GM23338 (cell line): ENCODE results near the gene DLG2. TPM values are rescaled to one million over a fixed set of nuclear protein-coding genes. Genes with fewer than 3 reads are reported as not detected.
A peak's percentile ranks its signal among the peaks of the same experiment; 100 is the strongest.

Source experiments
- ATAC-seq: fragments of 200-7000 bp; cut with Tn5 transposase; 3 replicates; pipeline ENCODE4 v1.9.1; 2020
- DNase-seq: peaks from one replicate; pipeline ENCODE4 v3.0.0-alpha.2; 2015; ENCODE audit warnings: low spot score
- H2AFZ ChIP-seq: fragments of 200-600 bp; sonication (generic); 2 replicates; pipeline ENCODE4 v1.8.0; 2016; ENCODE audit warnings: antibody characterized with exemption, mild to moderate bottlenecking, moderate library complexity
- H3F3A ChIP-seq: fragments of 200-600 bp; sonication (generic); replicated peaks from 2 replicates; pipeline ENCODE4 v1.8.0; 2017; ENCODE audit warnings: antibody characterized with exemption, mixed run types, low read depth
- H3K27ac ChIP-seq: fragments of 200-600 bp; sonication (generic); 2 replicates; pipeline ENCODE4 v1.6.1; 2016; ENCODE audit warnings: low read depth
- H3K27me3 ChIP-seq: fragments of 200-600 bp; sonication (generic); 2 replicates; pipeline ENCODE4 v1.8.0; 2016; ENCODE audit warnings: mild to moderate bottlenecking, mixed run types, moderate library complexity; ENCODE audit not compliant: insufficient read depth
- H3K36me3 ChIP-seq: fragments of 200-600 bp; sonication (generic); 2 replicates; pipeline ENCODE4 v1.8.0; 2016; ENCODE audit warnings: mild to moderate bottlenecking; ENCODE audit not compliant: insufficient read depth
- H3K4me1 ChIP-seq: fragments of 200-600 bp; sonication (generic); 2 replicates; pipeline ENCODE4 v1.8.0; 2016; ENCODE audit warnings: mild to moderate bottlenecking, moderate library complexity; ENCODE audit not compliant: insufficient read depth
- H3K4me2 ChIP-seq: fragments of 200-600 bp; sonication (generic); 2 replicates; pipeline ENCODE4 v1.7.1; 2017; ENCODE audit warnings: mixed run types
- H3K4me3 ChIP-seq: fragments of 200-600 bp; sonication (generic); 2 replicates; pipeline ENCODE4 v1.6.1; 2016; ENCODE audit warnings: mixed run types
- H3K79me2 ChIP-seq: fragments of 200-600 bp; sonication (generic); replicated peaks from 2 replicates; pipeline ENCODE4 v1.8.0; 2017; ENCODE audit warnings: mild to moderate bottlenecking; ENCODE audit not compliant: insufficient read depth
- H3K9me2 ChIP-seq: fragments of 200-600 bp; sonication (generic); 2 replicates; pipeline ENCODE4 v1.8.0; 2017; ENCODE audit not compliant: insufficient read depth
- H4K20me1 ChIP-seq: fragments of 200-600 bp; sonication (generic); replicated peaks from 2 replicates; pipeline ENCODE4 v1.8.0; 2017; ENCODE audit warnings: mild to moderate bottlenecking; ENCODE audit not compliant: insufficient read depth
- H3K27ac Mint-ChIP-seq: 2 replicates; pipeline ENCODE4 v1.8.0; 2020; ENCODE audit warnings: inconsistent platforms, mild to moderate bottlenecking, moderate library complexity, mixed read lengths
- H3K27me3 Mint-ChIP-seq: 3 replicates; pipeline ENCODE4 v1.8.0; 2022; ENCODE audit warnings: low read depth, mild to moderate bottlenecking, moderate library complexity, mixed read lengths, inconsistent platforms; ENCODE audit not compliant: insufficient read depth, poor library complexity
- H3K36me3 Mint-ChIP-seq: 3 replicates; pipeline ENCODE4 v1.8.0; 2021; ENCODE audit warnings: low read depth, mild to moderate bottlenecking, inconsistent platforms, moderate library complexity, mixed read lengths
- H3K4me1 Mint-ChIP-seq: 3 replicates; pipeline ENCODE4 v1.8.0; 2020; ENCODE audit warnings: mild to moderate bottlenecking, inconsistent platforms, mixed read lengths
- H3K4me3 Mint-ChIP-seq: 3 replicates; pipeline ENCODE4 v1.8.0; 2021; ENCODE audit warnings: moderate library complexity, mild to moderate bottlenecking, inconsistent platforms, mixed read lengths
- H3K9me3 Mint-ChIP-seq: 3 replicates; pipeline ENCODE4 v1.8.0; 2020; ENCODE audit warnings: moderate library complexity, mild to moderate bottlenecking, inconsistent platforms, mixed read lengths
- CREB1 ChIP-seq: fragments of 250-450 bp; sonication (Bioruptor Pico); IDR thresholded peaks from 2 replicates; pipeline ENCODE4 v1.5.0; 2020; ENCODE audit warnings: low read depth, mild to moderate bottlenecking, moderate library complexity
- CTCF ChIP-seq, 2 experiments: fragments of 200-600 bp in 1 of 2; sonication (generic) in 1 of 2; conservative IDR thresholded peaks; 2 replicates each; pipeline versions ENCODE4 v1.5.1 to v1.6.1; 2016 to 2017; ENCODE audit warnings: antibody characterized with exemption in 2 of 2, low read depth in 2 of 2, mild to moderate bottlenecking in 2 of 2, moderate library complexity in 1 of 2
- EZH2phosphoT487 ChIP-seq: fragments of 200-600 bp; sonication (generic); IDR thresholded peaks from one replicate; pipeline ENCODE4 v1.8.1; 2018; ENCODE audit warnings: antibody characterized with exemption; ENCODE audit not compliant: unreplicated experiment
- JUNB ChIP-seq: IDR thresholded peaks from one replicate; pipeline ENCODE4 v1.6.1; 2016; ENCODE audit warnings: antibody characterized with exemption; ENCODE audit not compliant: unreplicated experiment
- NANOG ChIP-seq: IDR thresholded peaks from 2 replicates; pipeline ENCODE4 v1.6.1; 2016; ENCODE audit warnings: antibody characterized with exemption, borderline replicate concordance
- POLR2AphosphoS5 ChIP-seq: IDR thresholded peaks from 2 replicates; pipeline ENCODE4 v1.6.1; 2016; ENCODE audit warnings: antibody characterized with exemption, low read depth
- ZNF331 ChIP-seq: fragments of 250-450 bp; sonication (Bioruptor Pico); IDR thresholded peaks from 2 replicates; pipeline ENCODE4 v1.5.0; 2020; ENCODE audit warnings: low read depth, mild to moderate bottlenecking, moderate library complexity
- polyA plus RNA-seq: library from polyadenylated mRNA; unstranded; fragments of >200 nt; fragmentation: Nextera tagmentation; extraction: Ambion mirVana; gene quantifications from 2 replicates; pipeline ENCODE4 v1.2.1, GENCODE V29; 2016
- total RNA-seq: library from RNA; depleted of rRNA; stranded (reverse); fragments of >200 nt; shearing (Covaris generic); gene quantifications from 2 replicates; pipeline ENCODE4 v1.2.3, GENCODE V29; 2014
- TF ChIP-seq, protein P1 (sequence below): IDR thresholded peaks from 2 replicates; pipeline ENCODE4 v1.6.1; 2016; ENCODE audit warnings: antibody characterized with exemption

The DLG2 gene
- total and polyA plus RNA-seq, 2 experiments from 2014 or later = 19.8 to 21.5 TPM

DNA sequence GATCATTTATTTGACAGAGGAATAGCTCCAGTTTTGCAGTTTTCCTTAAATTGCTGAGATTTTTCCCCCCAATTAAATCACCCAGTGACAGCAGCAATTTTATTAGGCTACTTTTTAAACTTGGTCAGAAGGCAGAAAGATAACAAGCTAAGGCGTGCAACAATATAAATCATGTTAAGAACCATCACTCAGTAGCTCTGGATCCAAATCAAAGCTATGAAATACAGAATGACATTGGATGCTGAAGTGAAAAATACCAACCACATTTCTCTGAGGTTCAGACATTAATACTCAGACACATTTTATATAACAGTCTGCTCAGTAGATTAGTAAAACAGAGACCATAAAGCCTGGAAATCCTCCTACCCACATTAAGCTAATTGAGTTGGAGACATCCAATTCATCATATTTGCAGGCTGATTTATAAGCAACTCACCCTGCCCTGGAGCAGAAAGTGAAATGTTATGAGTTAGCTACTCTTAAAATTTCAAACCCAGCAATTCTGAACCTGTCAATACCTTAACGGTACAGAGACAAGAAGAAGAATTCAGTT lies 1108.4 kb downstream of the DLG2 start:
- peaks cover 7% of the 10 kb centered on the region; the same call in 2 of the 3 replicates for H3K4me1 Mint-ChIP-seq
- no peak overlapping the region for H2AFZ ChIP-seq

GRCh38 chr11:84514436-84514835 lies 1112.7 kb downstream of the DLG2 start:
- Mint-ChIP-seq H3K27ac (no peak overlapping the region), H3K36me3 (no peaks in the 10 kb centered on the region)
- DNase-seq = no peak
- TF ChIP-seq, protein P1, sequence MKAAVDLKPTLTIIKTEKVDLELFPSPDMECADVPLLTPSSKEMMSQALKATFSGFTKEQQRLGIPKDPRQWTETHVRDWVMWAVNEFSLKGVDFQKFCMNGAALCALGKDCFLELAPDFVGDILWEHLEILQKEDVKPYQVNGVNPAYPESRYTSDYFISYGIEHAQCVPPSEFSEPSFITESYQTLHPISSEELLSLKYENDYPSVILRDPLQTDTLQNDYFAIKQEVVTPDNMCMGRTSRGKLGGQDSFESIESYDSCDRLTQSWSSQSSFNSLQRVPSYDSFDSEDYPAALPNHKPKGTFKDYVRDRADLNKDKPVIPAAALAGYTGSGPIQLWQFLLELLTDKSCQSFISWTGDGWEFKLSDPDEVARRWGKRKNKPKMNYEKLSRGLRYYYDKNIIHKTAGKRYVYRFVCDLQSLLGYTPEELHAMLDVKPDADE = no peak
- no peak for TF ChIP-seq ZNF331 (CRISPR knock-in tag)
- TF ChIP-seq CREB1 (CRISPR knock-in tag) = no peak
- TF ChIP-seq POLR2AphosphoS5 = no peak
- TF ChIP-seq NANOG = no peak
- TF ChIP-seq JUNB = no peak
- TF ChIP-seq EZH2phosphoT487 = no peak

More for the DNA sequence above, 1108.4 kb downstream of the DLG2 start:
- H3K27ac ChIP-seq = no peak overlapping the region
- Mint-ChIP-seq H3K27me3 (no peaks in the 10 kb centered on the region), H3K4me3 (no peak overlapping the region), H3K36me3 (no peaks in the 10 kb centered on the region), H3K9me3 (no peaks in the 10 kb centered on the region), H3K27ac (peak overlapping the region; percentile 10; the same call in 1 of the 2 replicates)
- no peaks in the 10 kb centered on the region for H3F3A ChIP-seq
- H3K79me2 ChIP-seq = no peaks in the 10 kb centered on the region
- no peak overlapping the region for H3K4me3 ChIP-seq
- no peak overlapping the region for H3K4me2 ChIP-seq
- H3K27me3 ChIP-seq = no peaks in the 10 kb centered on the region
- TF ChIP-seq CTCF (conservative IDR thresholded peaks at IDR 0.05; ENCODE audit: low read depth in 2 of 2) = no peak
- TF ChIP-seq, protein P1 = no peak
- H3K9me2 ChIP-seq = no peaks in the 10 kb centered on the region
- ATAC-seq = no peak
- no peaks in the 10 kb centered on the region for H4K20me1 ChIP-seq
- H3K4me1 ChIP-seq = peaks cover 5% of the 10 kb centered on the region
- no peaks in the 10 kb centered on the region for H3K36me3 ChIP-seq
- DNase-seq = no peak

More at GRCh38 chr11:84514436-84514835, 1112.7 kb downstream of the DLG2 start:
- peak overlapping the region; percentile 21; the same call in 1 of the 2 replicates for H3K4me2 ChIP-seq
- no peaks in the 10 kb centered on the region for H3K79me2 ChIP-seq
- H3K36me3 ChIP-seq = no peaks in the 10 kb centered on the region
- H3K4me3 ChIP-seq = no peak overlapping the region
- no peak overlapping the region for H3K27ac ChIP-seq
- Mint-ChIP-seq H3K9me3 (no peaks in the 10 kb centered on the region), H3K27me3 (no peaks in the 10 kb centered on the region), H3K4me3 (no peak overlapping the region), H3K4me1 (peaks cover 12% of the 10 kb centered on the region)
- H3K27me3 ChIP-seq = no peaks in the 10 kb centered on the region
- H3K4me1 ChIP-seq = peaks cover 5% of the 10 kb centered on the region
- no peaks in the 10 kb centered on the region for H3K9me2 ChIP-seq
- no peak overlapping the region for H2AFZ ChIP-seq
- H3F3A ChIP-seq = no peaks in the 10 kb centered on the region
- no peaks in the 10 kb centered on the region for H4K20me1 ChIP-seq
- ATAC-seq = no peak
